Naive thymus-derived CD4-positive, alpha-beta T cell (primary cell): ENCODE data around the gene GPATCH2L. TPM values are rescaled to one million over a fixed set of nuclear protein-coding genes. Genes with fewer than 3 reads are reported as not detected.

Experiments
- ATAC-seq: fragments of 150-1000 bp; cut with Tn5 transposase; 2 replicates; pipeline ENCODE4 v1.10.0; 2021; ENCODE audit warnings: mild to moderate bottlenecking, moderate library complexity
- CTCF ChIA-PET: fragments of 350-600 bp; sonication (Branson Sonifier 250); formaldehyde crosslinking; loops from one replicate; lab custom pipeline; 2021; ENCODE audit warnings: antibody characterized with exemption; lab: Charles Lee
- POLR2A ChIA-PET: fragments of 350-600 bp; sonication (Branson Sonifier 250); formaldehyde crosslinking; loops from one replicate; lab custom pipeline; 2021; ENCODE audit warnings: antibody characterized with exemption, inconsistent platforms; lab: Charles Lee
- DNase-seq, 9 donors: peaks; one replicate each; pipeline versions ENCODE4 v3.0.0 to v3.0.0-alpha.2; 2020 to 2022; ENCODE audit warnings: mixed read lengths in 1 of 9
- H3K27ac ChIP-seq: one replicate; pipeline ENCODE4 v1.7.0; 2013; ENCODE audit warnings: mild to moderate bottlenecking, low read depth, low read length, moderate library complexity
- H3K27me3 ChIP-seq, 2 donors: one replicate each; pipeline ENCODE4 v1.7.0; 2013; ENCODE audit warnings: low read length in 2 of 2, mild to moderate bottlenecking in 2 of 2, moderate library complexity in 2 of 2; ENCODE audit not compliant: control insufficient read depth in 2 of 2, insufficient read depth in 2 of 2
- H3K36me3 ChIP-seq, 3 experiments: 1 replicate in 2 of 3; 2 replicates in 1 of 3; pipeline ENCODE4 v1.7.0; 2013; ENCODE audit warnings: low read length in 3 of 3, mild to moderate bottlenecking in 3 of 3, moderate library complexity in 1 of 3; ENCODE audit not compliant: insufficient read depth in 3 of 3, control insufficient read depth in 2 of 3
- H3K4me1 ChIP-seq, 2 donors: one replicate each; pipeline ENCODE4 v1.7.0; 2013; ENCODE audit warnings: low read length in 2 of 2, mild to moderate bottlenecking in 2 of 2, moderate library complexity in 1 of 2; ENCODE audit not compliant: control insufficient read depth in 2 of 2, insufficient read depth in 2 of 2
- H3K4me3 ChIP-seq: 2 replicates; pipeline ENCODE4 v1.7.0; 2013; ENCODE audit warnings: mild to moderate bottlenecking, low read length
- H3K9me3 ChIP-seq, 3 experiments: 1 replicate in 2 of 3; 2 replicates in 1 of 3; pipeline ENCODE4 v1.7.0; 2013; ENCODE audit warnings: low read length in 3 of 3; ENCODE audit not compliant: control insufficient read depth in 2 of 3
- H3K27ac Mint-ChIP-seq, 9 donors: one replicate each; pipeline ENCODE4 v1.8.0; 2020 to 2022; ENCODE audit warnings: mixed read lengths in 9 of 9, mild to moderate bottlenecking in 8 of 9, moderate library complexity in 5 of 9, inconsistent platforms in 2 of 9
- H3K27me3 Mint-ChIP-seq, 5 donors: one replicate each; pipeline ENCODE4 v1.8.0; 2021 to 2022; ENCODE audit warnings: mixed read lengths in 5 of 5, mild to moderate bottlenecking in 1 of 5
- H3K36me3 Mint-ChIP-seq, 5 donors: one replicate each; pipeline ENCODE4 v1.8.0; 2020 to 2022; ENCODE audit warnings: mixed read lengths in 5 of 5, mild to moderate bottlenecking in 3 of 5, inconsistent platforms in 1 of 5
- H3K4me1 Mint-ChIP-seq, 7 donors: one replicate each; pipeline ENCODE4 v1.8.0; 2020 to 2022; ENCODE audit warnings: mixed read lengths in 7 of 7, mild to moderate bottlenecking in 3 of 7, inconsistent platforms in 1 of 7
- H3K4me3 Mint-ChIP-seq, 10 donors: one replicate each; pipeline ENCODE4 v1.8.0; 2020 to 2022; ENCODE audit warnings: mild to moderate bottlenecking in 10 of 10, mixed read lengths in 10 of 10, moderate library complexity in 6 of 10, inconsistent platforms in 2 of 10
- H3K9me3 Mint-ChIP-seq, 11 donors: one replicate each; pipeline ENCODE4 v1.8.0; 2020 to 2022; ENCODE audit warnings: mixed read lengths in 11 of 11, mild to moderate bottlenecking in 4 of 11, inconsistent platforms in 1 of 11, moderate library complexity in 1 of 11
- intact Hi-C, 2 donors: fragments of 100-400 bp; cut with micrococcal nuclease; formaldehyde crosslinking; loops; one replicate each; pipeline ENCODE4 v1.15.1; 2023
- polyA plus RNA-seq, 2 donors: library from polyadenylated mRNA; unstranded; fragments of 300-500 nt; fragmentation: Illumina TruSeq; gene quantifications; one replicate each; pipeline ENCODE4 v1.2.3, GENCODE V29; 2021
- total RNA-seq, 6 experiments: library from RNA in 5 of 6; stranded (reverse) in 5 of 6; gene quantifications; 1 replicate in 5 of 6; 2 replicates in 1 of 6; pipeline ENCODE4 v1.2.3 and lab custom pipeline; 2021 to 2026

Gene GPATCH2L
- total and polyA plus RNA-seq, 7 experiments from 2014 or later, result 8.7 to 83.1 (median 60.6) TPM

DNA sequence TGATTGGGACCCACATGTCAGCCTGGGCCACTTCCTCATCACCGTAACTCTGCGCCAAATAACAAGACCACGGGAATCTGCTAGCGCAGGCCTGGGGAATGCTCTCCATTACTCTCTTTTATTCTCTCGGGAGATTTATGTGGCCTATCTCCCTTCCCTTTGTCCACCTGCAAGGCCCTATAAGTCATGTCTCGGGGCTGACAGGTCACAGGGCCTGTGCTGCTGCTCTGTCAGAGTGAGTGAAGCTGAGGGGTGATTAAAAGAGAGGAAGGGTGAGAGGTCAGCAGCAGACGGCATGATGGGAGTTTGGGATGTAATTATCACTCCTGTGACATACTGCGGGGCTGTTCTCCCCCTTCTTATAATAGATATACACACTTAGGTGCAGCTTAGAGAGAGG lies 26.2 kb upstream of the GPATCH2L start:
- Histone ChIP-seq H3K36me3 (no peaks in the 10 kb centered on the region), H3K9me3 (no peaks in the 10 kb centered on the region), H3K27ac (no peak overlapping the region), H3K4me3 (no peak overlapping the region), H3K4me1 (no peaks in the 10 kb centered on the region), H3K27me3 (no peaks in the 10 kb centered on the region)
- peaks cover 0 to 4% (median 0%) of the 10 kb centered on the region in 7 donors for H3K4me1 Mint-ChIP-seq
- peaks cover 0 to 9% (median 5%) of the 10 kb centered on the region in 11 donors for H3K9me3 Mint-ChIP-seq
- ChIA-PET POLR2A (no interaction called here), CTCF (no interaction called here)
- intact Hi-C loops, result no loop called here
- no peak overlapping the region for H3K27ac Mint-ChIP-seq
- no peak overlapping the region for H3K4me3 Mint-ChIP-seq
- H3K27me3 Mint-ChIP-seq, result peaks cover 13 to 45% (median 34%) of the 10 kb centered on the region in 5 donors
- ATAC-seq (no peak), DNase-seq (no peak)
- H3K36me3 Mint-ChIP-seq, result peaks cover 0 to 4% (median 0%) of the 10 kb centered on the region in 5 donors

DNA sequence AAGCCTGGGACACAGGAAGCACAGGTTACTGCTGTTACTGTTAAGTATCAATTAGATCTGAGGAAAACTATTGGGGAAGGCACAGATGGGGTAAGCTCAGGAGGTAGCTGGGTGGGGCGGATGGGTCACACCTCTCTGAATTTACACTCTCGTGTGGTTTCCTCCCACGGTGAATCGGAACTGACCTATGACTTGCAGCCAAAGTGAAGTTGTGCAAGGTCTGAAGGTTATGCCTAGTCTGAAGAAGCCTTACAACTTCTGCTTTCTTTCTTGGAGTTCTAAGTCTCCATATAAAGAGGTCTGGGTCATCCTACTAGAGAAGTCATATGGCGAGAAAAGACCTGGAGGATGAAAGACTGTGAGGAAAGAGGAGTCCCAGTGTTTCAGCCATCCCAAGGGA lies 25.6 kb upstream of the GPATCH2L start:
- DNase-seq, result no peak
- no peaks in the 10 kb centered on the region for H3K36me3 Mint-ChIP-seq
- H3K27ac ChIP-seq, result no peak overlapping the region
- no peak overlapping the region for H3K4me3 Mint-ChIP-seq
- POLR2A ChIA-PET, result no interaction called here
- no peaks in the 10 kb centered on the region for H3K9me3 ChIP-seq
- no peaks in the 10 kb centered on the region for H3K27me3 ChIP-seq
- no peak overlapping the region for H3K27ac Mint-ChIP-seq
- H3K4me3 ChIP-seq, result no peak overlapping the region
- peaks cover 0 to 6% (median 0%) of the 10 kb centered on the region in 7 donors for H3K4me1 Mint-ChIP-seq
- H3K4me1 ChIP-seq, result no peaks in the 10 kb centered on the region
- H3K9me3 Mint-ChIP-seq, result peaks cover 0 to 9% (median 5%) of the 10 kb centered on the region in 11 donors
- CTCF ChIA-PET, result no interaction called here
- H3K36me3 ChIP-seq, result no peaks in the 10 kb centered on the region
- H3K27me3 Mint-ChIP-seq, result peaks cover 19 to 49% (median 39%) of the 10 kb centered on the region in 5 donors
- intact Hi-C loops, result no loop called here
- no peak for ATAC-seq

DNA sequence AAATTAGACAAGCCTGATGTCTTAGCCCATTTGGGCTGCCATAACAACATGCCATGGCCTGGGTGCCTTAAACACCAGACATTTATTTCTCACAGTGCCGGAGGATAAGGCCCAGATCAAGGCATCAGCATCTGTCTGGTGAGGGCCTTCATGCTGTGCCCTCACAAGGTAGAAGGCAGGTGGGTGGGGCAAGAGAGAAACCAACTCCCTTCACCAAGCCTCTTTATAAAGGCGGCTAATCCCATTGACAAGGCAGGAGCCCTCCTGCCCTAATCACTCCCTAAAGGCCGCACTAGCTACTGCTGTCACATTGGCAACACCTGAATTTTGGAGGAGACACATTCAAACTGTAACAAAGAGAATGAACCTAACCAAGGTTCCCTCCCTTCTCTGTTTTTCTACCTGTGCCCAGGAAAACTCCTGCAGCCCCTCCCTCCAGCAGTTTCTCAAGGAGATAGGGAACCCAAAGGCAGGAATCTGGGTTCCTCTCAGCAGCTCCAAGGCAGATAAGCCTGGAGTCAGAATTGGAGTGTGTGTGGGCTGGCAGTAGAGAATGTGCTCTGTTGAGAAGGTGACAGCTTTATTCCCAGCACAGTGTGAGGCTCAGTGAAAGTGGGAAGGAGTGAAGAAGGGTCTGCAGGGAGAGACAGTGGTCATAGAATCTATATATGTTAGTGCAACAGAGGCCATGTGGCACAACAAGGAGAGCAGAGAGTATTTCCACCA lies 21.7 kb upstream of the GPATCH2L start:
- peaks cover 0 to 25% (median 7%) of the 10 kb centered on the region in 11 donors for H3K9me3 Mint-ChIP-seq
- ATAC-seq (no peak), DNase-seq (no peak)
- intact Hi-C loops, result no loop called here
- no peaks in the 10 kb centered on the region for H3K9me3 ChIP-seq
- H3K27me3 ChIP-seq, result no peaks in the 10 kb centered on the region
- H3K4me3 ChIP-seq, result no peak overlapping the region
- no peaks in the 10 kb centered on the region for H3K36me3 Mint-ChIP-seq
- H3K27ac Mint-ChIP-seq, result no peak overlapping the region
- ChIA-PET CTCF (interaction anchor here (0.6 kb wide), 1 partner anchor 19 kb away, joined by 3 read pairs; no protein-coding TSS in a partner anchor), POLR2A (no interaction called here)
- no peaks in the 10 kb centered on the region for H3K36me3 ChIP-seq
- no peak overlapping the region for H3K27ac ChIP-seq
- no peaks in the 10 kb centered on the region for H3K4me1 ChIP-seq
- peak overlapping the region in 1 of 10 donors; percentile 44 for H3K4me3 Mint-ChIP-seq
- peaks cover 0 to 6% (median 3%) of the 10 kb centered on the region in 7 donors for H3K4me1 Mint-ChIP-seq
- peaks cover 33 to 82% (median 71%) of the 10 kb centered on the region in 5 donors for H3K27me3 Mint-ChIP-seq

DNA sequence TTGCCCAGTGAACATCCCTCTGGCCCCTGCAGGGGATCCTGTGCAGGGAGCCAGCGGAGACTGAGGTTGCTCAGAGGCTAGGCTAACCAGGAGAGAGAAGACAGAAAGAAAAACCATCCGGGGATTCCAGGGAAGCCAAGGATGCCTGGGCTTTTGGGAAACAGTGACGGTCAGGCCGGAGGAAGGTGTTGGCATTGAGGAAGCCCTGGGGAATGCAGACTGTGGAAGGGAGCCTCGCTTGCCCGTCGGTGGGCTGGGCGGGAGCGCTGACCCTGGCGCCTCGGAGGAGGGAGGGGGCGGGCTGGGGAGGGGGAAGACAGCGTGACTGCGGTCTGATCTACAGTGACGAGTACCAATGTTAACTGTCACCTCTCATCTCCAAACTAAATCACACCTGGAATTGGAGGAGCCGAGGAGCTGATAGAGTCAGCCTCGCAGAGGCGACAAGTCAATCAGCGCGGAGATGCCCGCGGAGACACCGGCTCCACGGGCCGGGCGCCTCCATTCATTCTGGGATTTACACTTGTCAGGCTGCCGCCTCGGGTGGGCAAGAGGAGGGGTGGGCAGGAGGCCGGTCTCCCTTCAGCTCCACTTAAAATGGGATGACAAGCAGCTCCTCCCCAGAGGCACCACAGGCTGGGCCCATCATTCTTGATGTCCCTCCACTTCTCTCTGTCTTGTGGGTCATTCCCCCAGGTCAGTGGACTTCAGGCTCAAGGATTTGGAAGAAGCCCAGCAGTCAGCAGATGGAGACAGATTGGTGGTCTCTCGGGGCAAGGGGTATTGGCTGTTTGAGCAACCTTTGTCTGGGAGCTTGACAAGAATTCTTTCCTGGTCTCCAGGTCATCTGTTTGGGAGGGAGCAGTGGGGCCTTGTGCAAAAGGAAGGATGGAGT lies 20.4 kb upstream of the GPATCH2L start:
- intact Hi-C loops, result no loop called here
- Histone ChIP-seq H3K4me1 (no peaks in the 10 kb centered on the region), H3K4me3 (no peak overlapping the region), H3K9me3 (no peaks in the 10 kb centered on the region), H3K27me3 (no peaks in the 10 kb centered on the region), H3K27ac (no peak overlapping the region), H3K36me3 (no peaks in the 10 kb centered on the region)
- CTCF ChIA-PET, result no interaction called here
- ATAC-seq (no peak), DNase-seq (no peak)
- Mint-ChIP-seq H3K4me3 (no peak overlapping the region), H3K36me3 (no peaks in the 10 kb centered on the region), H3K27me3 (peaks cover 43 to 88% (median 79%) of the 10 kb centered on the region in 5 donors), H3K27ac (no peak overlapping the region), H3K9me3 (peaks cover 0 to 25% (median 6%) of the 10 kb centered on the region in 11 donors), H3K4me1 (peaks cover 0 to 6% (median 3%) of the 10 kb centered on the region in 7 donors)
- POLR2A ChIA-PET, result no interaction called here

DNA sequence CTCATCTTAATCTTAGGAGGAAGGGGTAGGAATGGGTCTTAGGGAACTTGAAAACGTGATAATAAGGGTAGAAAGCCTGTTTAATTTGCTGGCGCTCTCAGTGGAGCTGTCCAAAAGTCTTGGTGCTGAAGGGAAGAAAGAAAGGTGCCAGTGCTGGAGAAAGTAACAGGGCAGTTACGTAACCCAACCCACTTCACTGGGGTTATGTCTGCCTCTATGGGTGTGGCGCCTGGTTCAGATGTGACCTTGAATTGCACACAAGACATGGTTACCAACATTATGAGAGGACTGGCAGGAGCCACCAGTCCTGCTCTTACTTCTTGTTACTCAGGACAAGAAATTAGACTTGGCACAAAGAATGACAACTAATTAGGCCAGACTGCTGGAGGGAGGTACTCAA lies 18.6 kb upstream of the GPATCH2L start:
- H3K27ac Mint-ChIP-seq, result no peak overlapping the region
- ChIA-PET CTCF (no interaction called here), POLR2A (no interaction called here)
- H3K4me3 ChIP-seq, result no peak overlapping the region
- H3K27me3 Mint-ChIP-seq, result peaks cover 55 to 87% (median 78%) of the 10 kb centered on the region in 5 donors
- no peak overlapping the region for H3K27ac ChIP-seq
- H3K36me3 ChIP-seq, result no peaks in the 10 kb centered on the region
- H3K4me3 Mint-ChIP-seq, result no peak overlapping the region
- H3K4me1 ChIP-seq, result no peaks in the 10 kb centered on the region
- no peaks in the 10 kb centered on the region for H3K9me3 ChIP-seq
- H3K27me3 ChIP-seq, result peaks cover 0 to 3% of the 10 kb centered on the region in 2 donors
- intact Hi-C loops, result no loop called here
- peaks cover 0 to 8% (median 6%) of the 10 kb centered on the region in 7 donors for H3K4me1 Mint-ChIP-seq
- ATAC-seq, result peak; percentile 32
- peaks cover 0 to 2% (median 0%) of the 10 kb centered on the region in 5 donors for H3K36me3 Mint-ChIP-seq
- H3K9me3 Mint-ChIP-seq, result peaks cover 0 to 23% (median 6%) of the 10 kb centered on the region in 11 donors
- DNase-seq, result peak in 1 of 9 donors; percentile 9

DNA sequence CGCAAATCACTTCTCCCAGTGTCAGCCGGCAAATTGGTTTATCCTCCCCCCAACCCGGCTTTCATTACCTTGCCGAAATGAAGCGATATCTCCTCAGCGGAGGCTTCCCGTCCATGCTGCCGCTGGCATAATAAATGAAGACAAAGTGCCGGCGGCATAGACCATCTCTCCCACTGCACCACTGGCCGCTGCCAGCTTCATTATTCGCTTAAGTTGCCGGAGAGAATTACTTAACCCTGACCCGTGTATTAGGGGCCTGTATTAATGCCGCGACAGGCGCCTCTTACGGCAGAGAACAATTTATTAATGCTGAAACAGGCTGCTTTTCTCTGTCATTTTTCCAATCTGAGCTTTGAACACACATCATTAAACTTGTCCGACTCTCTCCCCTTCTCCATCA lies 17.5 kb upstream of the GPATCH2L start:
- H3K4me3 ChIP-seq, result no peak overlapping the region
- no peaks in the 10 kb centered on the region for H3K9me3 ChIP-seq
- no peak overlapping the region for H3K27ac ChIP-seq
- intact Hi-C loops, result no loop called here
- H3K9me3 Mint-ChIP-seq, result peaks cover 0 to 23% (median 6%) of the 10 kb centered on the region in 11 donors
- peaks cover 0 to 2% (median 0%) of the 10 kb centered on the region in 5 donors for H3K36me3 Mint-ChIP-seq
- peaks cover 0 to 6% of the 10 kb centered on the region in 2 donors for H3K27me3 ChIP-seq
- no peaks in the 10 kb centered on the region for H3K36me3 ChIP-seq
- POLR2A ChIA-PET, result no interaction called here
- ATAC-seq (no peak), DNase-seq (no peak)
- no peak overlapping the region for H3K4me3 Mint-ChIP-seq
- CTCF ChIA-PET, result interaction anchor here (0.6 kb wide), 1 partner anchor 1659 kb away, joined by 5 read pairs; no protein-coding TSS in a partner anchor
- H3K27ac Mint-ChIP-seq, result no peak overlapping the region
- H3K4me1 ChIP-seq, result no peaks in the 10 kb centered on the region
- peaks cover 0 to 14% (median 11%) of the 10 kb centered on the region in 7 donors for H3K4me1 Mint-ChIP-seq
- peaks cover 61 to 84% (median 75%) of the 10 kb centered on the region in 5 donors for H3K27me3 Mint-ChIP-seq
